Suprapubic skin (tissue), 4 donors: ENCODE measurements around the gene AGO1. TPM values are rescaled to one million over a fixed set of nuclear protein-coding genes. Genes with fewer than 3 reads are reported as not detected.
"Not testable (repeated sequence)": the region's sequence is repeated elsewhere in the genome, so short reads cannot be mapped to it uniquely, and the experiment has no call there.

Experiments
- DNase-seq, 2 donors: peaks; one replicate each; pipeline ENCODE4 v3.0.0-alpha.2; 2019; ENCODE audit warnings: low spot score in 2 of 2
- H3K27ac ChIP-seq: fragments of 200-600 bp; sonication (generic); one replicate; pipeline ENCODE4 v1.5.1; 2019
- H3K27me3 ChIP-seq: fragments of 200-600 bp; sonication (generic); one replicate; pipeline ENCODE4 v1.5.1; 2019
- H3K36me3 ChIP-seq: fragments of 200-600 bp; sonication (generic); one replicate; pipeline ENCODE4 v1.5.1; 2019
- H3K4me1 ChIP-seq: fragments of 200-600 bp; sonication (generic); one replicate; pipeline ENCODE4 v1.5.1; 2019
- H3K4me3 ChIP-seq: fragments of 200-600 bp; sonication (generic); one replicate; pipeline ENCODE4 v1.5.1; 2019; ENCODE audit warnings: mild to moderate bottlenecking
- H3K9me3 ChIP-seq: fragments of 200-600 bp; sonication (generic); one replicate; pipeline ENCODE4 v1.5.1; 2019
- EP300 ChIP-seq: sonication (generic); formaldehyde crosslinking; IDR thresholded peaks from one replicate; pipeline ENCODE4 v1.6.1; 2017; ENCODE audit warnings: antibody characterized with exemption
- POLR2A ChIP-seq, 2 donors: fragments of 450-650 bp; IDR thresholded peaks; one replicate each; pipeline ENCODE4 v1.6.1; 2017; ENCODE audit warnings: antibody characterized with exemption in 2 of 2, mild to moderate bottlenecking in 2 of 2, moderate library complexity in 2 of 2
- POLR2AphosphoS5 ChIP-seq, 3 donors: sonication (generic); formaldehyde crosslinking; IDR thresholded peaks; one replicate each; pipeline ENCODE4 v1.6.1; 2017; ENCODE audit warnings: antibody characterized with exemption in 3 of 3
- WGBS: methylation state at CpG from one replicate; pipeline ENCODE4 v1.1.5; 2018; 5-methylcytosine and 5-hydroxymethylcytosine counted together
- total RNA-seq, 4 donors: library from RNA; depleted of rRNA; stranded (reverse); fragments of >200 nt; gene quantifications; one replicate each; pipeline ENCODE4 v1.1.0, GENCODE V29; 2016
- TF ChIP-seq, protein P1 (sequence below), 2 donors: fragments of 200-600 bp in 1 of 2; fragments of 450-650 bp in 1 of 2; sonication (generic) in 1 of 2; IDR thresholded peaks; one replicate each; pipeline ENCODE4 v1.5.1; 2016 to 2019; ENCODE audit warnings: antibody characterized with exemption in 2 of 2, mild to moderate bottlenecking in 1 of 2, moderate library complexity in 1 of 2

The AGO1 gene
- total RNA-seq, 4 donors from 2014 or later, result 21.6 to 48.4 (median 35.4) TPM

DNA sequence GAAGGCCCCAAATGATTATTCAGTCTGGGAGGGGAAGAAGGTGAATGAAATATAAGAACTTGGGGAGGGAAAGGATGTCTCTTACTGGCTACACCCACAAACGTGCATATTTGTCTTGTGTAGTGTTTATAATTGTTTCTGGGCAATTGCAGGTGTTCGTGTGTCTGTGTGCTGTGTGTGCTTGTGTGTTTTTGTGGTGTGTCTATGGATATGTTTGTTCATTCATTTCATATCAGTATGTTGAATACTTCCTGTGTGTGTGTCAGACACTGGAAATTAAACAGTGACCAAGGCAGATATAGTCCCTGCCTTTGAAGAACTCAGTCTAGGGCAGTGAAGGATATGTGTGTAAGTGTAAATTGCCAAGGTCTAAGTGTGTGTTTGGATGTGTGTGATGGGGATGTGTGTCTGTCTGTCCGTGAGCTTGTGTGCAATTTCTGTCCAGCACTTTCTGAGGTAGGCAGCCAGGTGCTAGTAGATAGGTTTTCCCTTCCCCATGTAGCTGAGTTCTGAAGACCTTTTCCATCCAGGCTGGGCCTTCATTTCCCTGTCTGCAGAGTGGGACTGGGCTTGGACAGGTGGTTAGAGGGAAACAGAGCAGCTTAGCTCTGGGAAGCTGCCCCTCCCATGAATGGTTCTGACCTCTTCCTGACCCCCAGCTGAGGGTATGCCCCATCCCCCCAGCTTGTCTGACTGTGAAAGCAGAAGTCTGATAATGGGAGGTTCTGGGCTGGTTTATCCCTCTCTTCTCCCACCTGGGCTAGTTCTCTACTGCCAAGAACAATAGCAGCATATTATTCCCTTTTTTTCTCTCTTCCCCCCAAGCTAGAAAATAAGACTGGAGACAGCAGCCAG lies 3.8 kb downstream of the AGO1 start:
- Histone ChIP-seq H3K9me3 (no peaks in the 10 kb centered on the region), H3K4me1 (peaks cover 23% of the 10 kb centered on the region), H3K27me3 (no peaks in the 10 kb centered on the region), H3K36me3 (peaks cover 33% of the 10 kb centered on the region), H3K27ac (no peak overlapping the region), H3K4me3 (no peak overlapping the region)
- TF ChIP-seq EP300, result no peak
- 41% methylated on average over 3 of the region's 3 CpGs for WGBS
- no peak for DNase-seq

DNA sequence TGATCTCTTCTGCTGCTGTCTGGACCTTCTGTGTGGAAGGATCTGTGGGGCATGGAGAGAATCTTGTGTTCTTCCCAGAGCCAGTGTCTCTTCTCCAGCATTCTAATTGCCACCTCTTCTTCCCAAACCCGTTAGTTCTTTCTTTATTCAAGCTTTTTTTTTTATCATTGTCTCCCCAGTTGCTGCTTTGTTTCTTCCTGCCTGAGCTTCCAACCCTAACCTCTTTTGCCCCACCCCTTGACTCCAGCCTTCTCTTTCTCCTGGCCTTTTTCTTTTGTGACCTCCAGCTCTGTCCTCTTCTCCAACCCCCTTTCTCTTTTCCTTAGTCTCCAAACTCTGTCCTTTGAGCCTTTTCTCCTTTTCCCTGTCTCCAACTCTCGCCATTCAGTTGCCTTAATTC lies 4.5 kb downstream of the AGO1 start:
- Histone ChIP-seq H3K36me3 (peaks cover 39% of the 10 kb centered on the region), H3K27me3 (no peaks in the 10 kb centered on the region), H3K4me3 (no peak overlapping the region), H3K4me1 (peaks cover 20% of the 10 kb centered on the region), H3K27ac (no peak overlapping the region), H3K9me3 (no peaks in the 10 kb centered on the region)
- WGBS, result 77% methylated on average over 2 of the region's 2 CpGs
- no peak for DNase-seq
- no peak for TF ChIP-seq EP300
- TF ChIP-seq POLR2AphosphoS5 (IDR thresholded peaks at IDR 0.05), result no peak
- TF ChIP-seq, protein P1, sequence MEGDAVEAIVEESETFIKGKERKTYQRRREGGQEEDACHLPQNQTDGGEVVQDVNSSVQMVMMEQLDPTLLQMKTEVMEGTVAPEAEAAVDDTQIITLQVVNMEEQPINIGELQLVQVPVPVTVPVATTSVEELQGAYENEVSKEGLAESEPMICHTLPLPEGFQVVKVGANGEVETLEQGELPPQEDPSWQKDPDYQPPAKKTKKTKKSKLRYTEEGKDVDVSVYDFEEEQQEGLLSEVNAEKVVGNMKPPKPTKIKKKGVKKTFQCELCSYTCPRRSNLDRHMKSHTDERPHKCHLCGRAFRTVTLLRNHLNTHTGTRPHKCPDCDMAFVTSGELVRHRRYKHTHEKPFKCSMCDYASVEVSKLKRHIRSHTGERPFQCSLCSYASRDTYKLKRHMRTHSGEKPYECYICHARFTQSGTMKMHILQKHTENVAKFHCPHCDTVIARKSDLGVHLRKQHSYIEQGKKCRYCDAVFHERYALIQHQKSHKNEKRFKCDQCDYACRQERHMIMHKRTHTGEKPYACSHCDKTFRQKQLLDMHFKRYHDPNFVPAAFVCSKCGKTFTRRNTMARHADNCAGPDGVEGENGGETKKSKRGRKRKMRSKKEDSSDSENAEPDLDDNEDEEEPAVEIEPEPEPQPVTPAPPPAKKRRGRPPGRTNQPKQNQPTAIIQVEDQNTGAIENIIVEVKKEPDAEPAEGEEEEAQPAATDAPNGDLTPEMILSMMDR (IDR thresholded peaks at IDR 0.05), result no peak
- TF ChIP-seq POLR2A (IDR thresholded peaks at IDR 0.05), result no peak

DNA sequence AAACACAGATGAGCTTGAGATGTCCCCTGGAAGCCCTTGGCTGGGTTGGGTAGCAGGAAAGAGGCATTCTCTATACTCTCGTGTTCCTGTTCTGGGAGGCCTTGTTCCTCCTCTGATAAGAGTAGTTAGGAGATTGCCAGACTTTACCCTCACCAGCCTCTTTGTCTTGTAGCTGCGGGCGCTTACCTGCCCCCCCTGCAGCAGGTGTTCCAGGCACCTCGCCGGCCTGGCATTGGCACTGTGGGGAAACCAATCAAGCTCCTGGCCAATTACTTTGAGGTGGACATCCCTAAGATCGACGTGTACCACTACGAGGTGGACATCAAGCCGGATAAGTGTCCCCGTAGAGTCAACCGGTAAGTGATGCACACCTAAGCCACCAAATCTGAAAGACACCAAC lies 5.2 kb downstream of the AGO1 start:
- DNase-seq, result no peak
- H3K27me3 ChIP-seq, result no peaks in the 10 kb centered on the region
- WGBS, result 89% methylated on average over 11 of the region's 11 CpGs
- TF ChIP-seq, protein P1 (IDR thresholded peaks at IDR 0.05), result no peak
- TF ChIP-seq POLR2A (IDR thresholded peaks at IDR 0.05) (no peak), POLR2AphosphoS5 (IDR thresholded peaks at IDR 0.05) (no peak), EP300 (no peak)
- H3K36me3 ChIP-seq, result peaks cover 47% of the 10 kb centered on the region
- no peak overlapping the region for H3K4me3 ChIP-seq
- H3K27ac ChIP-seq, result no peak overlapping the region
- H3K4me1 ChIP-seq, result peaks cover 17% of the 10 kb centered on the region
- no peaks in the 10 kb centered on the region for H3K9me3 ChIP-seq

DNA sequence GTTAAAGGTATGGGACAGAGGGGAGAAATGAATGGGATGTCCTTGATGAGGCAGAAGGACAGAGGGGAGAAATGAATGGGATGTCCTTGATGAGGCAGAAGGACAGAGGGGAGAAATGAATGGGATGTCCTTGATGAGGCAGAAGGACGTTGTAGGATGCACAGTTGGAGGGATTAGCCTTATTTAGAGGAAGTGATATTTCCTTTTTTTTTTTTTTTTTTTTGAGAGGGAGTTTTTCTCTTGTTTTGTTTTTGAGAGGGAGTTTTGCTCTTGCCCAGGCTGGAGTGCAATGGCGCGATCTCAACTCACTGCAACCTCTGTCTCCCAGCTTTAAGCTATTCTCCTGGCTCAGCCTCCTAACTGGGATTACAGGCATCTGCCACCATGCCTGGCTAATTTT lies 6.0 kb downstream of the AGO1 start:
- not testable (repeated sequence) for DNase-seq, H3K4me3 ChIP-seq, H3K27me3 ChIP-seq, H3K9me3 ChIP-seq, H3K27ac ChIP-seq
- Histone ChIP-seq H3K4me1 (peaks cover 14% of the 10 kb centered on the region), H3K36me3 (peaks cover 54% of the 10 kb centered on the region)
- WGBS, result 68% methylated on average over 3 of the region's 3 CpGs

DNA sequence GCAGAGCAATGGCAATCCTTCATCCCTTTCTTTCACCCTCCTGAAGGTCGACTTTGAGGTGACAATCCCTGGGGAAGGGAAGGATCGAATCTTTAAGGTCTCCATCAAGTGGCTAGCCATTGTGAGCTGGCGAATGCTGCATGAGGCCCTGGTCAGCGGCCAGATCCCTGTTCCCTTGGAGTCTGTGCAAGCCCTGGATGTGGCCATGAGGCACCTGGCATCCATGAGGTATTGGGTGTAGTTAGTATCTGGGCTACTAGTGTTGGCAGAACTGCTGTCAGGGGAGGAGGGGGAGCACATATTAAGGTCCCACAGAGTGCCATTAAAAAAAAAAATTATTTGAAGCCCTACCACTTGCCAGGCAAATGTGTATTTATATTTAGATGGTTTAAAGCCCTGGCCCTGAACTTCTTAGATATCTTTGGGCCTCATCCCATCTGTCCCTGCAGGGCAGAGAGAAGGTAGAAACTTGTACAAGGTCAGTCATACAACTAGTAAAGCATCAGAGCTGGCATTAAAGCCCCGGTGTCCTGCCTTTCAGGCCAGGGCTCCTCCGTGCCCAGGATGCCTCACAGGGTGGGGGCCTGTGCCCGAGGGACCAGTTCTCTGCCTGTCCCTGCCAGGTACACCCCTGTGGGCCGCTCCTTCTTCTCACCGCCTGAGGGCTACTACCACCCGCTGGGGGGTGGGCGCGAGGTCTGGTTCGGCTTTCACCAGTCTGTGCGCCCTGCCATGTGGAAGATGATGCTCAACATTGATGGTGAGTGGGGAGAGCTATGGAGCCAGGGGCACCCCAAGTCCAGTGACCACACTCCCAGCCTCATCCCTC lies 10.3 kb downstream of the AGO1 start:
- H3K27ac ChIP-seq, result no peak overlapping the region
- H3K36me3 ChIP-seq, result peaks cover 88% of the 10 kb centered on the region
- DNase-seq, result no peak
- TF ChIP-seq POLR2AphosphoS5 (IDR thresholded peaks at IDR 0.05), result no peak
- no peak for TF ChIP-seq EP300
- TF ChIP-seq POLR2A (IDR thresholded peaks at IDR 0.05), result no peak
- TF ChIP-seq, protein P1 (IDR thresholded peaks at IDR 0.05), result no peak
- whole genome bisulfite sequencing, result 88% methylated on average over 7 of the region's 14 CpGs
- H3K9me3 ChIP-seq, result no peaks in the 10 kb centered on the region
- no peak overlapping the region for H3K4me3 ChIP-seq
- no peaks in the 10 kb centered on the region for H3K27me3 ChIP-seq
- no peaks in the 10 kb centered on the region for H3K4me1 ChIP-seq

DNA sequence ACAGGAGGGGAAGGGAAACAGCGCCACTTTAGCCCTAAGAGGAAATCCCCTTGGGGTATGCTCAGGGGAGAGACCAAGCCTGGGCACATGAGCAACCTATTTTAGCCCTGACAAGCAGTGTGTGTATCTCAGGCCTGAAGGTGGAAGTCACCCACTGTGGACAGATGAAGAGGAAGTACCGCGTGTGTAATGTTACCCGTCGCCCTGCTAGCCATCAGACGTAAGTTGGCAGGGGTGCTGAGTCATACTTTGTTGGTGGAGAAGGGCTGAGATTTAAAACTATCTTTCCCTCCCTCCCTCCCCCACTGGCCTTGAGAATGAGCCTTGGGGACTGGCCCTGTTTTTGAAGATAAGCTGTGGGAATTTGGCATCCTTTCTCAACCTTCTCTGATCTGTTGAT lies 11.2 kb downstream of the AGO1 start:
- 93% methylated on average over 6 of the region's 6 CpGs for WGBS
- H3K27ac ChIP-seq, result no peak overlapping the region
- no peaks in the 10 kb centered on the region for H3K4me1 ChIP-seq
- H3K4me3 ChIP-seq, result no peak overlapping the region
- H3K27me3 ChIP-seq, result no peaks in the 10 kb centered on the region
- TF ChIP-seq EP300, result no peak
- TF ChIP-seq, protein P1 (IDR thresholded peaks at IDR 0.05), result no peak
- TF ChIP-seq POLR2A (IDR thresholded peaks at IDR 0.05), result no peak
- TF ChIP-seq POLR2AphosphoS5 (IDR thresholded peaks at IDR 0.05), result no peak
- no peaks in the 10 kb centered on the region for H3K9me3 ChIP-seq
- no peak for DNase-seq
- H3K36me3 ChIP-seq, result peaks cover 88% of the 10 kb centered on the region
